H1 (cell line): ENCODE results near the gene PSMB3.

Experiments used
- CEBPB ChIP-seq: IDR thresholded peaks from 2 replicates; pipeline ENCODE4 v1.6.1; 2012; ENCODE audit warnings: low read depth, low read length
- POLR2A ChIP-seq, 2 experiments: IDR thresholded peaks; 1 replicate in 1 of 2; 2 replicates in 1 of 2; pipeline ENCODE4 v1.6.1; 2011; ENCODE audit warnings: low read depth in 2 of 2, low read length in 2 of 2, mild to moderate bottlenecking in 2 of 2; ENCODE audit errors: control extremely low read depth in 1 of 2
- POLR2AphosphoS5 ChIP-seq: IDR thresholded peaks from 2 replicates; pipeline ENCODE4 v1.6.1; 2011; ENCODE audit warnings: low read depth, low read length
- SIN3A ChIP-seq, 2 experiments: IDR thresholded peaks in 1 of 2; conservative IDR thresholded peaks in 1 of 2; 2 replicates each; pipeline ENCODE4 v1.6.1; 2011 to 2012; ENCODE audit warnings: low read length in 2 of 2, improper control_type of control experiment in 1 of 2, low read depth in 1 of 2, mild to moderate bottlenecking in 1 of 2
- SP2 ChIP-seq: IDR thresholded peaks from 2 replicates; pipeline ENCODE4 v1.6.1; 2012; ENCODE audit warnings: mild to moderate bottlenecking, low read length, inconsistent platforms
- TBP ChIP-seq: IDR thresholded peaks from 2 replicates; pipeline ENCODE4 v1.6.1; 2011; ENCODE audit warnings: low read depth, low read length, improper control_type of control experiment
- ZNF274 ChIP-seq: IDR thresholded peaks from 2 replicates; pipeline ENCODE4 v1.7.0; 2012; ENCODE audit warnings: low read length, borderline replicate concordance; ENCODE audit errors: extremely low read depth
- TF ChIP-seq, protein P1 (sequence below): fragments of 300-600 bp; sonication (generic); IDR thresholded peaks from 2 replicates; pipeline ENCODE4 v1.7.1; 2012; ENCODE audit warnings: low read length, moderate library complexity, mild to moderate bottlenecking, inconsistent platforms; ENCODE audit not compliant: insufficient replicate concordance
- TF ChIP-seq, protein P2 (sequence below), 3 experiments: IDR thresholded peaks; 1 replicate in 2 of 3; 2 replicates in 1 of 3; pipeline versions ENCODE4 v1.5.1 to v1.6.1; 2011; ENCODE audit warnings: low read length in 3 of 3, mild to moderate bottlenecking in 3 of 3, inconsistent platforms in 2 of 3, low read depth in 1 of 3, moderate library complexity in 1 of 3; ENCODE audit not compliant: insufficient read depth in 1 of 3; ENCODE audit errors: control extremely low read depth in 1 of 3

DNA sequence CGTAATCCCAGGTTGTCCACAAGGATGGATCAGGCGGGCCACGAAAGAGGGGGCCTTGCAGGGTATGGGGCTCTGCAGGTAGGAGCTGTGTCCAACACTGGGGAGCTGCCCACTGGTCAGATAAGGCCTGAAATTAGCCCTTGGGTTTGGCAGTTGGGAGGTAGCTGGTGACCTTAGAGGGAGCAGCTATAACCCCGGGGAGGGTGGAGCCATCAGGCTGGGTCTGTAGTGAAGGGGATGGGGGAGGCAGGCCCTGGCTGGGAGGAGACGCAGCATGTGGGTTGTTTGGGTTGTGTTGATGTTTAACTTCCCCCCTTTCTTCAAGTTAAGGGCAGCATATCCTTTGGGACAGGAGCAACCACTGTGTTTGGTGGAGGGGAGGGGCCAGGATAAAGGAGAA is 41.6 kb upstream of the PSMB3 start:
- TF ChIP-seq ZNF274, result no peak
- TF ChIP-seq, protein P1, sequence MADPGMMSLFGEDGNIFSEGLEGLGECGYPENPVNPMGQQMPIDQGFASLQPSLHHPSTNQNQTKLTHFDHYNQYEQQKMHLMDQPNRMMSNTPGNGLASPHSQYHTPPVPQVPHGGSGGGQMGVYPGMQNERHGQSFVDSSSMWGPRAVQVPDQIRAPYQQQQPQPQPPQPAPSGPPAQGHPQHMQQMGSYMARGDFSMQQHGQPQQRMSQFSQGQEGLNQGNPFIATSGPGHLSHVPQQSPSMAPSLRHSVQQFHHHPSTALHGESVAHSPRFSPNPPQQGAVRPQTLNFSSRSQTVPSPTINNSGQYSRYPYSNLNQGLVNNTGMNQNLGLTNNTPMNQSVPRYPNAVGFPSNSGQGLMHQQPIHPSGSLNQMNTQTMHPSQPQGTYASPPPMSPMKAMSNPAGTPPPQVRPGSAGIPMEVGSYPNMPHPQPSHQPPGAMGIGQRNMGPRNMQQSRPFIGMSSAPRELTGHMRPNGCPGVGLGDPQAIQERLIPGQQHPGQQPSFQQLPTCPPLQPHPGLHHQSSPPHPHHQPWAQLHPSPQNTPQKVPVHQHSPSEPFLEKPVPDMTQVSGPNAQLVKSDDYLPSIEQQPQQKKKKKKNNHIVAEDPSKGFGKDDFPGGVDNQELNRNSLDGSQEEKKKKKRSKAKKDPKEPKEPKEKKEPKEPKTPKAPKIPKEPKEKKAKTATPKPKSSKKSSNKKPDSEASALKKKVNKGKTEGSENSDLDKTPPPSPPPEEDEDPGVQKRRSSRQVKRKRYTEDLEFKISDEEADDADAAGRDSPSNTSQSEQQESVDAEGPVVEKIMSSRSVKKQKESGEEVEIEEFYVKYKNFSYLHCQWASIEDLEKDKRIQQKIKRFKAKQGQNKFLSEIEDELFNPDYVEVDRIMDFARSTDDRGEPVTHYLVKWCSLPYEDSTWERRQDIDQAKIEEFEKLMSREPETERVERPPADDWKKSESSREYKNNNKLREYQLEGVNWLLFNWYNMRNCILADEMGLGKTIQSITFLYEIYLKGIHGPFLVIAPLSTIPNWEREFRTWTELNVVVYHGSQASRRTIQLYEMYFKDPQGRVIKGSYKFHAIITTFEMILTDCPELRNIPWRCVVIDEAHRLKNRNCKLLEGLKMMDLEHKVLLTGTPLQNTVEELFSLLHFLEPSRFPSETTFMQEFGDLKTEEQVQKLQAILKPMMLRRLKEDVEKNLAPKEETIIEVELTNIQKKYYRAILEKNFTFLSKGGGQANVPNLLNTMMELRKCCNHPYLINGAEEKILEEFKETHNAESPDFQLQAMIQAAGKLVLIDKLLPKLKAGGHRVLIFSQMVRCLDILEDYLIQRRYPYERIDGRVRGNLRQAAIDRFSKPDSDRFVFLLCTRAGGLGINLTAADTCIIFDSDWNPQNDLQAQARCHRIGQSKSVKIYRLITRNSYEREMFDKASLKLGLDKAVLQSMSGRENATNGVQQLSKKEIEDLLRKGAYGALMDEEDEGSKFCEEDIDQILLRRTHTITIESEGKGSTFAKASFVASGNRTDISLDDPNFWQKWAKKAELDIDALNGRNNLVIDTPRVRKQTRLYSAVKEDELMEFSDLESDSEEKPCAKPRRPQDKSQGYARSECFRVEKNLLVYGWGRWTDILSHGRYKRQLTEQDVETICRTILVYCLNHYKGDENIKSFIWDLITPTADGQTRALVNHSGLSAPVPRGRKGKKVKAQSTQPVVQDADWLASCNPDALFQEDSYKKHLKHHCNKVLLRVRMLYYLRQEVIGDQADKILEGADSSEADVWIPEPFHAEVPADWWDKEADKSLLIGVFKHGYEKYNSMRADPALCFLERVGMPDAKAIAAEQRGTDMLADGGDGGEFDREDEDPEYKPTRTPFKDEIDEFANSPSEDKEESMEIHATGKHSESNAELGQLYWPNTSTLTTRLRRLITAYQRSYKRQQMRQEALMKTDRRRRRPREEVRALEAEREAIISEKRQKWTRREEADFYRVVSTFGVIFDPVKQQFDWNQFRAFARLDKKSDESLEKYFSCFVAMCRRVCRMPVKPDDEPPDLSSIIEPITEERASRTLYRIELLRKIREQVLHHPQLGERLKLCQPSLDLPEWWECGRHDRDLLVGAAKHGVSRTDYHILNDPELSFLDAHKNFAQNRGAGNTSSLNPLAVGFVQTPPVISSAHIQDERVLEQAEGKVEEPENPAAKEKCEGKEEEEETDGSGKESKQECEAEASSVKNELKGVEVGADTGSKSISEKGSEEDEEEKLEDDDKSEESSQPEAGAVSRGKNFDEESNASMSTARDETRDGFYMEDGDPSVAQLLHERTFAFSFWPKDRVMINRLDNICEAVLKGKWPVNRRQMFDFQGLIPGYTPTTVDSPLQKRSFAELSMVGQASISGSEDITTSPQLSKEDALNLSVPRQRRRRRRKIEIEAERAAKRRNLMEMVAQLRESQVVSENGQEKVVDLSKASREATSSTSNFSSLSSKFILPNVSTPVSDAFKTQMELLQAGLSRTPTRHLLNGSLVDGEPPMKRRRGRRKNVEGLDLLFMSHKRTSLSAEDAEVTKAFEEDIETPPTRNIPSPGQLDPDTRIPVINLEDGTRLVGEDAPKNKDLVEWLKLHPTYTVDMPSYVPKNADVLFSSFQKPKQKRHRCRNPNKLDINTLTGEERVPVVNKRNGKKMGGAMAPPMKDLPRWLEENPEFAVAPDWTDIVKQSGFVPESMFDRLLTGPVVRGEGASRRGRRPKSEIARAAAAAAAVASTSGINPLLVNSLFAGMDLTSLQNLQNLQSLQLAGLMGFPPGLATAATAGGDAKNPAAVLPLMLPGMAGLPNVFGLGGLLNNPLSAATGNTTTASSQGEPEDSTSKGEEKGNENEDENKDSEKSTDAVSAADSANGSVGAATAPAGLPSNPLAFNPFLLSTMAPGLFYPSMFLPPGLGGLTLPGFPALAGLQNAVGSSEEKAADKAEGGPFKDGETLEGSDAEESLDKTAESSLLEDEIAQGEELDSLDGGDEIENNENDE, result no peak
- no peak for TF ChIP-seq SIN3A (conservative IDR thresholded peaks at IDR 0.05 in 1 of 2, IDR thresholded peaks at IDR 0.05 in 1 of 2; ENCODE audit: low read depth in 1 of 2, low read length in 2 of 2)
- no peak for TF ChIP-seq SP2
- TF ChIP-seq POLR2A (IDR thresholded peaks at IDR 0.05; ENCODE audit: control extremely low read depth in 1 of 2, low read depth in 2 of 2, low read length in 2 of 2), result no peak
- TF ChIP-seq, protein P2, sequence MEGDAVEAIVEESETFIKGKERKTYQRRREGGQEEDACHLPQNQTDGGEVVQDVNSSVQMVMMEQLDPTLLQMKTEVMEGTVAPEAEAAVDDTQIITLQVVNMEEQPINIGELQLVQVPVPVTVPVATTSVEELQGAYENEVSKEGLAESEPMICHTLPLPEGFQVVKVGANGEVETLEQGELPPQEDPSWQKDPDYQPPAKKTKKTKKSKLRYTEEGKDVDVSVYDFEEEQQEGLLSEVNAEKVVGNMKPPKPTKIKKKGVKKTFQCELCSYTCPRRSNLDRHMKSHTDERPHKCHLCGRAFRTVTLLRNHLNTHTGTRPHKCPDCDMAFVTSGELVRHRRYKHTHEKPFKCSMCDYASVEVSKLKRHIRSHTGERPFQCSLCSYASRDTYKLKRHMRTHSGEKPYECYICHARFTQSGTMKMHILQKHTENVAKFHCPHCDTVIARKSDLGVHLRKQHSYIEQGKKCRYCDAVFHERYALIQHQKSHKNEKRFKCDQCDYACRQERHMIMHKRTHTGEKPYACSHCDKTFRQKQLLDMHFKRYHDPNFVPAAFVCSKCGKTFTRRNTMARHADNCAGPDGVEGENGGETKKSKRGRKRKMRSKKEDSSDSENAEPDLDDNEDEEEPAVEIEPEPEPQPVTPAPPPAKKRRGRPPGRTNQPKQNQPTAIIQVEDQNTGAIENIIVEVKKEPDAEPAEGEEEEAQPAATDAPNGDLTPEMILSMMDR (IDR thresholded peaks at IDR 0.05; ENCODE audit: control extremely low read depth in 1 of 3, insufficient read depth in 1 of 3, low read depth in 1 of 3, low read length in 3 of 3), result no peak
- TF ChIP-seq TBP, result no peak
- TF ChIP-seq POLR2AphosphoS5, result no peak
- TF ChIP-seq CEBPB, result no peak
